Activated naive CD4-positive, alpha-beta T cell (primary cell): ENCODE results near the gene HSPA2.
A peak's percentile ranks its signal among the peaks of the same experiment; 100 is the strongest.

ENCODE experiments used
- DNase-seq, 4 experiments: peaks; one replicate each; lab custom pipeline; 2025; lab: John Stamatoyannopoulos, UW

The HSPA2 gene

DNA sequence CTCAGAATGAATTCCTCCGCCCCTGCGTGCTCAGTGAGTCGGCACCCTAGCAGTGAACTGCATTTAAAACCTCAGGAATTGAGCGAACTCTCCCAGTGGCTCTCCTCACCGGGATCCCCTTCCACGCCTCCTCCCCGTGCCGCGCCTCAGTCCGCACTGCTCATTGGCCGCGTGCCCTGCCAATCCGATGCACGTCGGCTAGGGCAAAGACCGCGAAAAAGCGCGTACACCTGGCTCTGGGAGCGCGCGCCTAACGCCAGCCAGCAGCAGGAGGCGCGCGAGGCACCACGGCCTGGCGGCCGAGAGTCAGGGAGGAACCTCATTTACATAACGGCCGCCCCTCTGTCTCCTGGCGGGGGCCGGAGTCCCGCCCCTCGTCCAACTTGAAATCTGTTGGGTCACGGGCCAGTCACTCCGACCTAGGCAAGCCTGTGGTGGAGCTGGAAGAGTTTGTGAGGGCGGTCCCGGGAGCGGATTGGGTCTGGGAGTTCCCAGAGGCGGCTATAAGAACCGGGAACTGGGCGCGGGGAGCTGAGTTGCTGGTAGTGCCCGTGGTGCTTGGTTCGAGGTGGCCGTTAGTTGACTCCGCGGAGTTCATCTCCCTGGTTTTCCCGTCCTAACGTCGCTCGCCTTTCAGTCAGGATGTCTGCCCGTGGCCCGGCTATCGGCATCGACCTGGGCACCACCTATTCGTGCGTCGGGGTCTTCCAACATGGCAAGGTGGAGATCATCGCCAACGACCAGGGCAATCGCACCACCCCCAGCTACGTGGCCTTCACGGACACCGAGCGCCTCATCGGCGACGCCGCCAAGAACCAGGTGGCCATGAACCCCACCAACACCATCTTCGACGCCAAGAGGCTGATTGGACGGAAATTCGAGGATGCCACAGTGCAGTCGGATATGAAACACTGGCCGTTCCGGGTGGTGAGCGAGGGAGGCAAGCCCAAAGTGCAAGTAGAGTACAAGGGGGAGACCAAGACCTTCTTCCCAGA, at the start of gene HSPA2:
Gene HSPA2, plus strand, starts transcription at position 534 of the 995 bp plus-strand sequence. Its CDS starts 109 bp downstream, at position 643.
- peak; percentile 79 to 88 (median 84) for DNase-seq

DNA sequence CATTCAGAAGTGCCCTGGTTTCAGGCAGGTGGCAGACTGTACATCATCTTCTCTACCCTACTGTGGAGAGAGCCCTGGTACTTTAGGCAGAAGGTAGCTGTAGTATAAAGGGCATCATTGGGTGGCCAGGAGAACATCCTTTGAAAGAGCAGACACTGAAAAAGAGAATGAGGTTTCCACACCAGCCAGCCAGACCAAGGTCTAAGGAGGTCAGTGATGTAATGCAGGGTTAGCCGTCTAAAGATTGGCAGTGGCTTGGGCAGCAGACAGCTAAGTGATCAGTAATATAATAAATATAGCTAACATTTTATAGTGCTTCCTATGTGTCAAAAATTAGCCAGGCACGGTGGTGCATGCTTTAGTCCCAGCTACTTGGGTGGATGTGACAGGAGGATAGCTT, 48.9 kb upstream of the HSPA2 start:
- no peak for DNase-seq

DNA sequence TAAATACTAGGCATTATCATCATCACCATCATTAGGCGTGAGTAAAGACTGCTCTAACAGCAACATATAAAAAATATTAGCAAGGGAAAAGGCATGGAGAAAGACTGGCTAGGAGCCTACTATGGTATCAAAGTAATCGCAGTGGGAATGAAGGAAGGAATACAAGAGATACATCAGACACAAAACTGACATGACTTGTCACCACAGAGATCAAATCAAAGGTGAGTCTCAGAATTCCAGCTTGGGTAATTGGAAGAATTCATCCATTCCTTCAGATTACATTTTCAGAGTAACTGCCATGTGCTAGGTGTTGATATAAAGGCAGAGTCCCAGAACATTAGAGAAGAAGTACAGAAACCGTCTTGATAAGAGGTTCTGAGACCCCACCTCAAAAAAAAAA, 47.1 kb upstream of the HSPA2 start:
- DNase-seq = no peak

DNA sequence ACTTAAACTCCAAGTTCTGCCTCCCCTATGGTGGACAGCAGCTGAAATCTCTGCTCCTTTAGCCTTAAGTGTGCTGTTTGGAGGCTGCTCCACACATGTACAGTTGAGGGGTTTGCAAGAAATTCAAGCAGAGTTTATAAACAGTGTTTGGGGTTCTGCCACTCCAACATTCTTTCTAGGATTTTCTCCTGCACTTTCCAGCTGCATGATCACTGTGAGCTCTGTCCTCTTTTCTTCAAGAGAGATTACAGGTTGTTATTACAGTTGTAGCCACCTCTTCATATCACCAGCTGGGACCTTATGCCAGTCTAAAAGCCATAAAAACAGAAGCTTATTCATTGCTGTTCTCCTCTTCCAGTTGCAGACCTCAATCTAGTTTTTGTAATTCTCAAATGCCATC, 45.3 kb upstream of the HSPA2 start:
- DNase-seq = no peak

DNA sequence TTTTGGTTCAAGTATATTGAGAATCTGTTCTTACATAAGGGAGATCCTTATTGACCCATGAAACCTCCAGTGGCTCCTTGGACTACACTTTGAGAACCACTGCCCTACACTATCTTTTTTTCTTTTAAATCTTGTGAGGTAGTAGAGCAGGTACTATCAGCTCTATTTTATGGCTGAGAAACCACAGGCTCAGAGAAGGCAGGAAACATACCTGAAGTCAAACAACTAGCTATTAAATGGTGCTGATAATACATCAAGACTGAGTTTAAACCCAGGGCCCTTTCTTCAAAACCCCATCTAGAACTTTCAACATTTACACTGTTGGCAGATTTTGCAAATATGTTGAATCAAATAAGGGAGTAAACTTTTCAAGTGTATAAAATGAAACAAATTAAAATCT, 43.8 kb upstream of the HSPA2 start:
- no peak for DNase-seq

DNA sequence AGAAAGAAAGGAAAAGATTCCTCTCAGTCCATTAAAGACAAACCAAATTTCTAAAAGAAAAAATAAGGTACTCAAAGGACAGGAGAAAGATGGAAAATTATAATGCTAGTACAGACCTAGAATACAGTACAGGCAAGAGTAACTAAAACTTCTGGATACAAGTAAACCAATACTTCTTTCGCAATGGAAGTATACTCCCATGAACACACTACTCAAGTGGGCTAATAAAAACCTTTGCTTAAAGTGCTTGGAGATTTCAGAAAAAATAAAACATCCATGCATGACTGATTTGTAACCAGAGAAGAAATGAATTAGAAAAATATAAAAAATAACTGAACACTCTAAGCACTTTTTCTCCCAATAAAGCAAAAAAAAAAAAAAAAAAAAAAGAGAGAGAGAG, 40.5 kb upstream of the HSPA2 start:
- DNase-seq = no peak

DNA sequence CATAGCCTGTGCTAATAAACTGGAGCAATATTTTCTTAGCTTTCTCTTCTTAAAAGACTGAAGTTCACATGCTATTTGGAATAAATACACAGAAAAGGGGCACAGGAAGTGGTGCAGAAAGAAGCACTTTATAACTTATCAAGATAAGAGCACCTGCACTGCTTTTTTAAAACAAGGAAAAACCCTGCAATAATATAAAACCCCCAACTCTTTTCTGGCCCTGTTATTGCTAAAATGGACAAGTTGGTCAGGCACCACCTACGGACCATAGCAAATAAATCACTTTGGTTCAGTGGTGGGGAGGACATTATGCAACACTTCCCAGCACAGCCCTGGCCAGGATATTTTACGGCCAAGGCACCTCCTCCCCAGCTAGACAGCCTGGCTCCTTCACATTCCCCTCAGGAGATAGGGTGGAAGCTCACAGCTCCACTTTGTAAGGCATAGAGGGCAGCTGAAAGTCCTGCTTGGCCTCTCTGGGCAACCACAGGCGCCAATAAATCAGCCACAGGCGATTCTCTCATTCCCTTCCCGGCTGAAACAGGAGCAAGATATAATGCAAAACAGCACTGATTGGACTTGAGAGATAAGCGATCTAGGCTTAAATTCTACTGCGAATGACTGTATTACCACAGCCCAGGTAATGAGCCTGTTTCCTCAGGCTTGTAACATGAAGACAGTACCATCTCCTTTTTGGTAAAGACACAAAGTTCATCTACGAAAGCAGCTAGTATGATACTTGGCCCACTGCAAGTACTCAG, 39.0 kb upstream of the HSPA2 start:
- DNase-seq = no peak

DNA sequence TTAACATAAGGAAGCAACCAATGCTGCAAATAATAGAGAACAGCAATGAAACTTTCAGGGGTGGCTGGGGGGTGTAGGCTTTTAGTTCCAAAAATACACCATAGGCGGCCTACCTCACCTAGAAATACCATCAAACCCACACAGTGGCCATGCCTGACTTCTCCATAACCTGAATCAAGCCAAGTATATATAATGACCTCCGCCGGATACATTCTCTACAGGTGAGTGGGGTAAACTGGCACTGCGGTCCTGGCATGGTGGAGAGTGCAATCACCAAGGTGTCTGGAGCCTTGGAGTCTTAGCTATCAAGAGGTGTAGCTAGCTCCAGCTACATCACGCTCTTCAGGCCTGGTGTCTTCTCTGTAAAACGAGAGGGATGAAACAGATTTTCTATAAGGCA, 38.1 kb upstream of the HSPA2 start:
- no peak for DNase-seq

DNA sequence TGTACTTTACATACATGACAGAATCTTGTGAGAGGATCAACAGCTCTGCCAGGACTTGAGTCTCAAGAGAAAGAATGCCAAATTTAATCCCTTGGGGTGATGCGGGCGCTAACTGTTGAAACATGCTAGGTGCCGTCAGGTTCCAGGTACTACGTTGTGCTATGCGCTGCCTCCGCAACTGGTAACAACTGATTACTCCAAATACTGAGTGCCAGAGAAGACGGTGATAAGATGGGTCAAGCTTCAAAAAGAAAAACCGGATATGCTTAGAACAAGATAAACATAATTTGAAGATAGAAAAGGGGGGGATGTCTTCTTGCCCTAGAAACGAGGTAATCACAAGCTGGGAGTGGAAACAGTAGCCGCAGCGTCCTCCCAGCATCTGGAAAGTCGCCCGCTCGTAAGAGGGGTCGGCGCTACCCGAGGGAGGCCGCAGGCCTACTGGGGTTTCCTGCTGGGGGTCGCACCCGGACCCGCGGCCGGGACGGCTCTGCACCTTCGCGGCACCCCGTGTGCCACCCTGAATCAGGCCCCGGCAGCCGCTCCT, 37.6 kb upstream of the HSPA2 start:
- peak in 2 of 4 experiments; percentile 13 to 44 for DNase-seq

DNA sequence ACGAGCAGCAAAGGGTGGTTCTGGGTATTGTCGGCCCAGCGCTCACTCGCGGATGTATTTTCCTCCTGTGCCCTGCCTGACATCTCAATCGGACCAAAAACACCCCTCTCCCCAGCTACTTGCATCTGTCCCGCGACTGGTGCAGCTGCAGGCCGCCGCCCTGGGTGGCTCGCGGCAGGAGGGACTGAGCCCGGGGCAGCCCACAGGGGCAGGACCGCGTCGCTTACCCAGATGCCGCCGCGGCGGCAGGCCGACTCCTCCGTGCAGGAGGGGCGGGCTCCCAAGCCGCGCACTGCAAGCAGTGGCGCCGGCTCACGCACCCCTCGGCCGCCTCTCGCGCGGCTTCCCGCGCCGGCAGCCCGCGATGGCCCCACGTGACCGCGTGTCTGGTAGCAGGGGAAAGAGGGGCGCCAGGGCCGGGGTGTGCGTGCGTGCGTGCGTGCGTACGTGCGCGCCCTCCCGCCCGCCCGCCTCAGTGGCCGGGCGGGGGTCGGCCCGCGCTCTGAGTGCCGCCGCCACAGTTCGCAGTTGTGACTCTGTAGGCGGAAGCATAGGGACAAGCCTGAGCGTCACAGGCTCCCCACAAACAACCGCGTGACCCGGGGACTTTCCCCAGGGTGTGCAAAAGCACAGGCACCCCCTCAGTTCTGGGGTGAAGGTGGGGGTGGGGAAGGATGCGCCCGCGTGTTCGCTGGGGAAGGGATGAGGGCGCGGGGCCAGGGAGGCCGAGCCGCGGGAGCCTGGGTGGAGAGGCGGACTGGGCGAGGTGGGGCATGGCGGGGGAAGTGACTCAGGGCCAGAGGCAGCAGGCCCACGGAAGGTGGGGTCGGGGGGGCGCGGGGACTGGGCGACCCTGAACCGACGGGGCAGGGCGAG, 36.9 kb upstream of the HSPA2 start, which contains the start of gene ZBTB25:
Gene ZBTB25, minus strand, starts transcription at position 405 of the 876 bp plus-strand sequence. CDS start 13,305 bp downstream, outside the sequence.
- DNase-seq = peak; percentile 87 to 98 (median 96)

DNA sequence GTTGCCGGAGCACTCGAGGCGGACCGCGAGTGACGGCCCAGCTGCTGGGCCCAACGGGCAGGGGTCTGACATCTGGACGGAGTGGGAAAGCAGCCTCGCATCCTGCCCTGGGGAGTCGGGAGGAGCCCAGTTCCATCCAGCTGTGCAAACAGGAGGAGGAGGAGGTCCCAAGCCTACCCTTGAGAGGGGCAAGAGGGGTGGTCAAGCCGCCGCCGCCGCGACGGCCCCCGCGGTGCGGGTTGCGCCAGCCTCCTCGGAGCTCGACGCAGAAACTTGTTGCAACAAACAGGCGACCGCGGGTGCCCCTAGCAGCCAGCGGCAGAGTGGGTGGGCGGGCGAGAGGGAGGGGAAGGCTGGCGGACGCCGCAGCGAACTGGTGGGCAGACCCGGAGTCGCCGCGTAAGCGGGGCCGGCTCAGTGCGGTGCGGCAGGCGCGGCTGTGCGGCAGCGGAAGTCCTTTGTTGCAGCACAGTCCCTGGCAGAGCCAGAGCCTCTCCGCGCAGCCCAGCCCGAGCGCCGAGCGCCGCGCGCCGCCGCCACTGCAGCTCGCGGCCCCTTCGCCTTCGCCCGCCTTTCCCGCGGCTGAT, 36.1 kb upstream of the HSPA2 start, which contains the start of gene ZBTB1:
Gene ZBTB1, plus strand, starts transcription at position 461 of the 587 bp plus-strand sequence. CDS start 16,735 bp downstream, outside the sequence.
- DNase-seq = peak; percentile 62 to 83 (median 74)

DNA sequence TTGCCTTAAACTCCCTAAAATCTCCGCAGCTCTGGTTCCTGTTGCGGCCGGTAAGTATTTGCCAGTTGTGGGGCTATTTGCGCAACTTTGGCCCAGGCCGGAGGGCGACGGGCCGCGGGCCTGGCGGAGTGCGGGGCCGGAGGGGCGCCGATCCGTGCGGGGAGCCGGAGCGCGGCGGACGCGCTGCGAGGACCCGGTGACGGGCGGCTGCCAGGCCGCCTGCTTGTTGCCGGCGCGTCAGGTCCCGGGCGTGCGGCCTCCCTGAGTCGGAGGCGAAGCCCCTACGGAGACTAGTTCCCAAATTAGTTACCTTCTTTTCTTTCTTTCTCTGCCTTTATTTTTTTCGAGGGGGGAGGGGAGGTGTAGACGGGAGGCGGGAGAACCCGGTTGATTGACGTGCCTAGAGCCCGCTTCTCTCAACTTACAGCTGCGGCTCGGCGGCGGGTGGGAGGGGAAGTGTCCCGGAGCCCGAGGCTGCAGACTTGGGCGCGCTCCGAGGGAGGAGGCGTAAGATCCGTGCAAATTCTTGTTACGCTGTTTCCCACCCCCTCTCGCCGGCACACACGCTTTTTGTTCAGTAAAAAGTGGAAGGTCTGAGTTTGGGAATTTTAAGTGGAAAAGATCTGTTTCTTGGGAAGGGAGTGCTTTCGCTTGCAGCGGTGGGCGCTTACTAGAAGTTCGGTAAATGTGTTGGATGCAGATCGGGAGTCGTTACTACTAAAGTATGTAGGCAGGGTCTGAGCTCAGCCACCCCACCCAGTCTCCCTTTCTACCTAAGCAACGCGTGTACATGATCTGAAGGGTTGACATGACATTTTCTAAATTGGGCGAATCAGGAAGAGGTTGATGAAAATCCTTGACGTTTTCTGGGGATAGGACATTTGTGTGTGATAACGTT, 35.4 kb upstream of the HSPA2 start:
- peak; percentile 50 to 74 (median 58) for DNase-seq

DNA sequence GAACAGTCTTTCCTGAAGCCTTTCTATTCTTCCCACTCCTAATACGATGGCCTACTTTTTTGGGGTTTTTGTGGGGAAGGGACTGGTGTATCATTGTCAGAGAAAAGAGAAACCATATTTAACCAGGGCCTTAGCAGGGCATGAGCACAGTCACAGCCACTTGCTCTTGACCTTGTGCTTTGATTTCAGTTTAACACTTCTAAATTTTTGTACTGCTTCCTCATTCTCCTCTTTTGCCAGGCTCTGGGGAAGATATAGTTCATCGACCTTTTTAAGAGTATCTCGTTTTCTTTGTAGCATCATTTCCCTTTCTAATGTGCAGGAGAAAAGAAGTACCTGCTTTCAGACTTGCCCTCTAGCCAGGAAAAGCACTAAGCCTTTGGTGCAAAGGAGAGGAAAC, 33.8 kb upstream of the HSPA2 start:
- DNase-seq = no peak

DNA sequence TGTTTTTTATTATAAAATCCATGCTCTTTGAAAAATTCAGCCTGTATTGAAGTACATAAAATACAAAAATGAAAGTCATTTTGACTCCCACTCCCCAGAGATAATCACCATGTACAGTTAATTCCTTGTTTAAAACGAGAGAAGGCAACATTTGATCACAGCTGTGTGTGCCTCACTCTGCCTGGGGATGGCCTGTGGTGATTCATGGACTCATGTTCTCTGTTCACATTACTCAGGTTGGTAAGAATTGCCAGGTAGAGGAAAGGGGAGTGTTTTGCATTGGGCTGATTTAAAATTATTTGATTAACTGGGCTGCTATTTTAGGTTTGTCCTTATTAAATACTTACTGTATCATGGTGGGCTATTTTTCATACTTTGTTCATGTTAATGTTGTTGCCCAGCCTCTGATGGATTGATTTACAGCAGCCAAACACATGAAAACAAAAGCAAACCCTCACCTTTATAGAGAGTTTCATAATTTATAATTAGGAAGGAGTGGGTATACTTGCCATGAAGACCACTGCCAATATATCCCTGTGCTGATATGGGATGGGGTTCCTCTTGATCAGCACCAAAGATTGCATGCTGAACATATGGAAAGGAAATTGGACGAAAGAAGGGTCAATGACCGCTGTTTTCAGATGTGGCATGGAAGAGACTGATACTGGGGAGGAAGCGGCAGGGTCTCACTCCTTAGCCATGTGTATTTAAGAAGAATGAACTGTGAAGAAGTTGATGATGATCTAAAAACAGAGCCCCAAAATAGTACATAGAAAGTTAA, 33.0 kb upstream of the HSPA2 start:
- no peak for DNase-seq

DNA sequence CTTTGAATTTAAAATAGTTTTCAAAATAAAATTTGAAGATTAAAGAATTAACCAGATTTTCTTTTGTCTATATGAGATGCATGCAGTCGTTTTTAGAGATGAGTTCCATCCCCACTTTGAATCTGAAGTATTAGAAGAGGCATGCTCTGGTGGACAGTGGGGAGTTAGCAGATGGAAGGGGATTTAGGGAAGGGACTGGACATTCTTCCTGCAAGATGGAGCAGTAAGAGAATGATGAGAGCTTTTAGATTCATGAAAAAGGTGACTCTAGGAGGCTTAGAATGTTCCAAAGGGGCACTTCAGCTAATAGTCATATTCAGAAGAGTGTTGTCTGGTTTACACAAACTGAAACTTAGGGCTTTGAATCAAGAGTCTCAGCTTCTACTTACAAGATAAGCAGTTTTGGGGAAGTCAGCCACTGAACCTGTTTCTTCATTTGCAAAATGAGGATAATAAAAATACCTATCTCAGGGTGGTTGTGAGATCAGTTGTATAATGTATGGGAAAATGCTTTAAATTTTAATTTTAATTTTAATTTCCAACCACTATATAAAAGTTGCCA, 32.2 kb upstream of the HSPA2 start:
- no peak for DNase-seq

DNA sequence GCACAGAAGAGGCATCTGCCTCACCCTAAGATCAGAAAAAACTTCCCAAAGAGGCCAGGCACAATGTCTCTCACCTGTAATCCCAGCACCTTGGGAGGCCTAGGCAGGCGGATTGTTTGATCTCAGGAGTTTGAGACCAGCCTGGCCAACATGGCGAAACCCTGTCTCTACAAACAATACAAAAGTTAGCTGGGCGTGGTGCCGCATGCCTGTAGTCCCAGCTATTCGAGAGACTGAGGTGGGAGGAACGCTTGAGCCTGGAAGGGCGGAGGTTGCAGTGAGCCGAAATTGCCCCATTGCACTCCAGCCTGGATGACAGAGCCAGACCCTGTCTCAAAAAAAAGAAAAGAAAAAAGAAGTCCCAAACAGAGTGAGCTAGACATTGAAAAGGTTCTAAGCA, 31.5 kb upstream of the HSPA2 start:
- DNase-seq = no peak

DNA sequence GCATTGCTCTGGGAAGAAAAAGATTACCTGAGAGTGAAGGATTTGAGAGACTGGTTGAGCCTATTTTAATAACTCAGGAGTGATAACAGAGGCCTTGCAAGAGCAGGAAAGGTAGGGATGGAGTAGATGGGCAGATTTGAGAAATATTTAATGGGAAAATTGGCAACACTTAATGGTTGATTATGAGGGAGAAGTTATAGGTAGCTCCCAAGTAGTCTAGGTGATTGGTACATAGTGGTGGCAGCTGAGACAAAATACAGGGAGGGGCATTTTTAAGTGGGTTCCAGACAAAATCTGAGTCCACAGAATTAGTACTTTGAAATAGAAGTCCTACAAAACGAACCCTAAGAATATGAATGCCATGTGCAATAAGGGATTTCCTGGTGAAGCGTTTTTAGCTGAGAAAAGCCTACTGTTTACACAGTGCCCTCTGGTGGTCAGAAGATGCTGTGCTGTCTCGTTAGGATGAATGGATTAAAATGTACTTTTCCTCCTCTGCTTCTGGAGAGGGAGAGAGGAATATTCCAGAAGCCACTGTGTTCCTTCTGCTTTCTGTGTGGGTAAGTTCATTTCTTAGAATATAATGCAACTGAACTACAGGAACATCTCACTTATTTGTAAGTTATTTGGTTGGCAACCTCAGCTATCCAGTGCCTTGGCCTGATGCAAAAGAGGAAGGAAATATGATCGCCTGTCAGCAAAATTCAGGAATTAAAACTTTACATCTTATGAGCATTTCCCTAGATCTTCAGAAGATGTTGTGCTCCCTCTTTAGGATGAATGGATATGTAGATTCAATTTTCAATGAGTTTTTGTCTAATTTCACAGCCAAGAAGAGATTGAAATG, 29.5 kb upstream of the HSPA2 start:
- peak in 3 of 4 experiments; percentile 7 to 46 (median 37) for DNase-seq

DNA sequence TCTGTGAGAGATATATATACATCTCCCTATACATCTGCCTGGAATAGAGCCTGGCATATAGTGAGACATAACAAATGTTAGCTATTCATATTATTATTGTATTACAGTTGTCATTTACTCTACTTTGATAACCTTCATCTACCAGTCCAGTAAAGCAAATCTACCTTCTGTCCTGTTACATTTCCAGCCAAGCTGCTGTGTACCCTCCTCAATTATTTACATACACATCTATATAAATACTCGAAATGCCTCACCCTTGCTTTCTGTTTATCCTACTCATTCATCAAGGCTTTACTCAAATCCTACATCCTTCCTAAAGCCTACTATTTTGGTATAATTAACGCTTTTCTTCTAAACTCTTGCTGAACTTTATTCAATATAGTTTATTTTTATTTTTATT, 27.3 kb upstream of the HSPA2 start:
- DNase-seq = no peak
